B cell (primary cell): ENCODE measurements around the gene AP1AR. TPM values are rescaled to one million over a fixed set of nuclear protein-coding genes. Genes with fewer than 3 reads are reported as not detected.
A peak's percentile ranks its signal among the peaks of the same experiment; 100 is the strongest.

Experiments used
- ATAC-seq: fragments of 200-7000 bp; cut with Tn5 transposase; one replicate; pipeline ENCODE4 v1.10.0; 2021; ENCODE audit warnings: low read depth, mild to moderate bottlenecking, moderate number of reproducible peaks, moderate library complexity
- CTCF ChIA-PET: fragments of 350-600 bp; sonication (Branson Sonifier 250); formaldehyde crosslinking; loops from one replicate; lab custom pipeline; 2021; ENCODE audit warnings: antibody characterized with exemption, inconsistent platforms; lab: Charles Lee
- POLR2A ChIA-PET: fragments of 350-600 bp; sonication (Branson Sonifier 250); formaldehyde crosslinking; loops from one replicate; lab custom pipeline; 2021; ENCODE audit warnings: antibody characterized with exemption; lab: Charles Lee
- DNase-seq: peaks from one replicate; pipeline ENCODE4 v3.0.0; 2013
- H2AFZ ChIP-seq: 2 replicates; pipeline ENCODE4 v1.6.1; 2012; ENCODE audit warnings: mild to moderate bottlenecking, low read depth, low read length; ENCODE audit not compliant: insufficient read depth, poor library complexity, severe bottlenecking
- H3K27ac ChIP-seq, 2 donors: 1 replicate in 1 of 2; 2 replicates in 1 of 2; pipeline ENCODE4 v1.5.1; 2012 to 2013; ENCODE audit warnings: low read length in 2 of 2, mild to moderate bottlenecking in 2 of 2, moderate library complexity in 1 of 2
- H3K27me3 ChIP-seq, 4 experiments: fragments of 200-600 bp in 1 of 4; sonication (generic) in 1 of 4; replicated peaks in 1 of 4; 1 replicate in 2 of 4; 2 replicates in 2 of 4; pipeline versions ENCODE4 v1.6.1 to v1.7.0; 2013 to 2016; ENCODE audit warnings: low read length in 3 of 4, mild to moderate bottlenecking in 2 of 4, mixed read lengths in 1 of 4, moderate library complexity in 1 of 4; ENCODE audit not compliant: insufficient read depth in 4 of 4, control insufficient read depth in 3 of 4; ENCODE audit errors: control extremely low read depth in 1 of 4
- H3K36me3 ChIP-seq, 2 experiments: replicated peaks in 1 of 2; 1 replicate in 1 of 2; 2 replicates in 1 of 2; pipeline versions ENCODE4 v1.6.1 to v1.7.1; 2013; ENCODE audit warnings: low read length in 1 of 2; ENCODE audit not compliant: insufficient read depth in 2 of 2, control insufficient read depth in 1 of 2; ENCODE audit errors: control extremely low read depth in 1 of 2, extremely low read depth in 1 of 2
- H3K4me1 ChIP-seq, 2 donors: fragments of 200-600 bp in 1 of 2; sonication (generic) in 1 of 2; 1 replicate in 1 of 2; 2 replicates in 1 of 2; pipeline versions ENCODE4 v1.5.1 to v1.6.1; 2013 to 2017; ENCODE audit warnings: low read length in 2 of 2; ENCODE audit not compliant: control insufficient read depth in 2 of 2, insufficient read depth in 2 of 2
- H3K4me2 ChIP-seq: replicated peaks from 2 replicates; pipeline ENCODE3; 2012; ENCODE audit warnings: mild to moderate bottlenecking, low read depth, low read length; ENCODE audit not compliant: poor library complexity, severe bottlenecking
- H3K4me3 ChIP-seq, 5 experiments: fragments of 200-600 bp in 1 of 5; sonication (generic) in 1 of 5; 1 replicate in 3 of 5; 2 replicates in 2 of 5; pipeline versions ENCODE4 v1.5.1 to v1.7.0; 2011 to 2016; ENCODE audit warnings: low read length in 4 of 5, mild to moderate bottlenecking in 4 of 5, low read depth in 2 of 5, control low read depth in 1 of 5, moderate library complexity in 1 of 5; ENCODE audit not compliant: insufficient read depth in 1 of 5; ENCODE audit errors: control extremely low read depth in 1 of 5, extremely low read depth in 1 of 5
- H3K79me2 ChIP-seq: fragments of 200-600 bp; sonication (generic); one replicate; pipeline ENCODE4 v1.6.0; 2016; ENCODE audit warnings: low read length; ENCODE audit not compliant: control insufficient read depth, insufficient read depth
- H3K9ac ChIP-seq: fragments of 200-600 bp; sonication (generic); 2 replicates; pipeline ENCODE4 v1.6.1; 2017; ENCODE audit warnings: mild to moderate bottlenecking, low read length, moderate library complexity
- H3K9me3 ChIP-seq, 3 donors: one replicate each; pipeline versions ENCODE4 v1.6.1 to v1.7.1; 2013; ENCODE audit warnings: low read length in 2 of 3; ENCODE audit not compliant: control insufficient read depth in 2 of 3, insufficient read depth in 1 of 3; ENCODE audit errors: control extremely low read depth in 1 of 3
- H4K20me1 ChIP-seq: 2 replicates; pipeline ENCODE4 v1.6.0; 2012; ENCODE audit warnings: mild to moderate bottlenecking, low read length; ENCODE audit not compliant: insufficient read depth, control insufficient read depth, poor library complexity, severe bottlenecking
- H3K27ac Mint-ChIP-seq: one replicate; pipeline ENCODE4 v1.8.0; 2021; ENCODE audit warnings: mixed read lengths
- H3K27me3 Mint-ChIP-seq: one replicate; pipeline ENCODE4 v1.8.0; 2021; ENCODE audit warnings: mixed read lengths
- H3K4me1 Mint-ChIP-seq: one replicate; pipeline ENCODE4 v1.8.0; 2021; ENCODE audit warnings: mixed read lengths
- H3K4me3 Mint-ChIP-seq: one replicate; pipeline ENCODE4 v1.8.0; 2021; ENCODE audit warnings: mixed read lengths
- H3K9me3 Mint-ChIP-seq: one replicate; pipeline ENCODE4 v1.8.0; 2022; ENCODE audit warnings: mixed read lengths; ENCODE audit not compliant: insufficient read depth
- CTCF ChIP-seq: fragments of 200-600 bp; IDR thresholded peaks from one replicate; pipeline ENCODE4 v1.8.0; 2022; ENCODE audit warnings: antibody characterized with exemption, mild to moderate bottlenecking
- EZH2 ChIP-seq: IDR thresholded peaks from 2 replicates; pipeline ENCODE4 v1.6.1; 2012; ENCODE audit warnings: borderline replicate concordance, low read depth, mild to moderate bottlenecking, moderate library complexity, low read length; ENCODE audit not compliant: insufficient read depth, poor library complexity, severe bottlenecking
- WGBS: methylation state at CpG from one replicate; pipeline ENCODE4 v1.1.5; 2013; ENCODE audit warnings: missing lambda C conversion rate; ENCODE audit not compliant: insufficient coverage; 5-methylcytosine and 5-hydroxymethylcytosine counted together
- intact Hi-C: fragments of 100-400 bp; cut with micrococcal nuclease; formaldehyde crosslinking; loops from one replicate; pipeline ENCODE4 v1.10.0; 2022
- polyA plus RNA-seq: library from polyadenylated mRNA; depleted of rRNA; stranded (reverse); fragments of >200 nt; gene quantifications from 2 replicates; pipeline ENCODE4 v1.2.3, GENCODE V29; 2012
- total RNA-seq, 2 donors: library from RNA; stranded (reverse); fragments of 120-200 nt in 1 of 2; gene quantifications; 1 replicate in 1 of 2; 2 replicates in 1 of 2; pipeline versions ENCODE4 v1.2.3 to v1.2.4, GENCODE V29; 2013 to 2022

The AP1AR gene
- total and polyA plus RNA-seq, 2 donors (not counting 1 experiment from before 2014, with no cell fraction given) = 3.4 to 20.3 TPM

- H3K4me2 ChIP-seq = no peak overlapping the region
- H3K27me3 ChIP-seq = no peaks in the 10 kb centered on the region
- 100% methylated on average over 1 of the region's 5 CpGs for WGBS
- H3K9me3 ChIP-seq = no peaks in the 10 kb centered on the region
- H3K36me3 ChIP-seq = no peaks in the 10 kb centered on the region
- H3K4me3 ChIP-seq = no peak overlapping the region
- H3K4me3 Mint-ChIP-seq = peak overlapping the region; percentile 40
- peak overlapping the region in 1 of 2 donors; percentile 68 for H3K27ac ChIP-seq
- CTCF ChIA-PET = interaction anchor here (0.7 to 3.0 kb wide), 5 partner anchors 9 to 213 kb away, joined by 3 to 13 read pairs (median 3); no protein-coding TSS in a partner anchor
- no peaks in the 10 kb centered on the region for H3K27me3 Mint-ChIP-seq
- DNase-seq (no peak), ATAC-seq (no peak)
- H3K27ac Mint-ChIP-seq = peak overlapping the region; percentile 64
- peak overlapping the region; percentile 45 for H2AFZ ChIP-seq
- no peak overlapping the region for H3K9ac ChIP-seq
- peaks cover 25% of the 10 kb centered on the region for H3K4me1 Mint-ChIP-seq
- H3K4me1 ChIP-seq = peaks cover 17 to 26% of the 10 kb centered on the region in 2 donors
- H3K79me2 ChIP-seq = peaks cover 8% of the 10 kb centered on the region
- no peak for TF ChIP-seq CTCF
- TF ChIP-seq EZH2 = no peak
- no peaks in the 10 kb centered on the region for H3K9me3 Mint-ChIP-seq
- no peaks in the 10 kb centered on the region for H4K20me1 ChIP-seq
- POLR2A ChIA-PET = interaction anchor here (1.3 kb wide), 1 partner anchor 26 kb away, joined by 7 read pairs; the partner anchor contains the start of gene TIFA
- intact Hi-C loops = no loop called here
These were observed 79.9 kb downstream of the AP1AR start for GRCh38 chr4:112311516-112311915.

- H3K27ac Mint-ChIP-seq = no peak overlapping the region
- peak; percentile 75 for ATAC-seq
- 22% methylated on average over 2 of the region's 5 CpGs for WGBS
- Histone ChIP-seq H2AFZ (peak overlapping the region; percentile 51), H4K20me1 (no peaks in the 10 kb centered on the region), H3K4me3 (peak overlapping the region; percentile 11 to 50 (median 25)), H3K4me2 (peak overlapping the region; percentile 67), H3K27ac (peak overlapping the region; percentile 68 to 75), H3K9ac (peak overlapping the region; percentile 55), H3K9me3 (no peaks in the 10 kb centered on the region), H3K79me2 (peaks cover 8% of the 10 kb centered on the region), H3K27me3 (no peaks in the 10 kb centered on the region), H3K36me3 (no peaks in the 10 kb centered on the region), H3K4me1 (peaks cover 17 to 26% of the 10 kb centered on the region in 2 donors)
- DNase-seq = peak; percentile 48
- H3K4me1 Mint-ChIP-seq = peaks cover 20% of the 10 kb centered on the region
- no peak for TF ChIP-seq EZH2
- no peaks in the 10 kb centered on the region for H3K9me3 Mint-ChIP-seq
- intact Hi-C loops = loop anchor here (1.0 to 2.0 kb wide), 2 partner anchors 27 to 80 kb away; partner anchors contain the start of gene TIFA
- POLR2A ChIA-PET = interaction anchor here (1.3 kb wide), 1 partner anchor 27 kb away, joined by 7 read pairs; the partner anchor contains the start of gene TIFA
- no peaks in the 10 kb centered on the region for H3K27me3 Mint-ChIP-seq
- H3K4me3 Mint-ChIP-seq = no peak overlapping the region
- CTCF ChIA-PET = interaction anchor here (1.0 to 3.0 kb wide), 2 partner anchors 10 to 15 kb away, joined by 4 to 13 read pairs; no protein-coding TSS in a partner anchor
These were observed 81.1 kb downstream of the AP1AR start for GRCh38 chr4:112312610-112313239.
